Breast epithelium (tissue), 4 donors: Measurements from ENCODE around the gene RFNG. TPM values are rescaled to one million over a fixed set of nuclear protein-coding genes. Genes with fewer than 3 reads are reported as not detected.

Source experiments
- DNase-seq, 2 donors: peaks; one replicate each; pipeline ENCODE4 v3.0.0-alpha.2; 2019; ENCODE audit warnings: low spot score in 2 of 2
- H3K27ac ChIP-seq, 2 donors: fragments of 200-600 bp; sonication (generic) in 1 of 2; one replicate each; pipeline ENCODE4 v1.5.1; 2016 to 2019; ENCODE audit warnings: mild to moderate bottlenecking in 1 of 2
- H3K27me3 ChIP-seq, 2 donors: fragments of 200-600 bp; sonication (generic) in 1 of 2; one replicate each; pipeline versions ENCODE4 v1.5.1 to v1.6.0; 2017 to 2019; ENCODE audit warnings: control low read depth in 1 of 2, mild to moderate bottlenecking in 1 of 2
- H3K36me3 ChIP-seq: fragments of 200-600 bp; one replicate; pipeline ENCODE4 v1.5.1; 2019
- H3K4me1 ChIP-seq, 2 donors: fragments of 200-600 bp; sonication (generic); one replicate each; pipeline ENCODE4 v1.5.1; 2016 to 2019; ENCODE audit warnings: control low read depth in 1 of 2
- H3K4me3 ChIP-seq, 3 donors: fragments of 200-600 bp; sonication (generic); 1 replicate in 2 of 3; 2 replicates in 1 of 3; pipeline ENCODE4 v1.5.1; 2016 to 2019; ENCODE audit warnings: mild to moderate bottlenecking in 3 of 3, moderate library complexity in 2 of 3
- H3K9me3 ChIP-seq, 2 donors: fragments of 200-600 bp; sonication (generic) in 1 of 2; one replicate each; pipeline ENCODE4 v1.5.1; 2016 to 2019; ENCODE audit warnings: control low read depth in 1 of 2
- CTCF ChIP-seq, 3 donors: fragments of 450-650 bp; IDR thresholded peaks; one replicate each; pipeline ENCODE4 v1.5.1; 2016 to 2017; ENCODE audit warnings: antibody characterized with exemption in 3 of 3, mild to moderate bottlenecking in 3 of 3, moderate library complexity in 3 of 3
- POLR2A ChIP-seq: fragments of 450-650 bp; IDR thresholded peaks from one replicate; pipeline ENCODE4 v1.6.1; 2016; ENCODE audit warnings: antibody characterized with exemption, mild to moderate bottlenecking, moderate library complexity
- POLR2AphosphoS5 ChIP-seq, 3 donors: sonication (generic); formaldehyde crosslinking; IDR thresholded peaks; one replicate each; pipeline ENCODE4 v1.6.1; 2017; ENCODE audit warnings: antibody characterized with exemption in 3 of 3
- intact Hi-C: fragments of 100-400 bp; cut with DNase I; formaldehyde crosslinking; loops from one replicate; pipeline ENCODE4 v1.15.1; 2023; ENCODE audit warnings: low total_unique reads
- total RNA-seq, 3 donors: library from RNA; depleted of rRNA; stranded (reverse); fragments of >200 nt; gene quantifications; one replicate each; pipeline ENCODE4 v1.1.0, GENCODE V29; 2016

Gene RFNG
- total RNA-seq, 3 donors from 2014 or later: 30.5 to 49.4 (median 31.8) TPM

- TF ChIP-seq POLR2AphosphoS5 (IDR thresholded peaks at IDR 0.05) (no peak), POLR2A (no peak), CTCF (IDR thresholded peaks at IDR 0.05) (no peak)
- intact Hi-C loops: loop anchor here (10.0 kb wide), 1 partner anchor 48 kb away; no protein-coding TSS in a partner anchor
- DNase-seq: no peak
Measured at GRCh38 chr17:82036634-82037091, 14.9 kb downstream of the RFNG start.

DNA sequence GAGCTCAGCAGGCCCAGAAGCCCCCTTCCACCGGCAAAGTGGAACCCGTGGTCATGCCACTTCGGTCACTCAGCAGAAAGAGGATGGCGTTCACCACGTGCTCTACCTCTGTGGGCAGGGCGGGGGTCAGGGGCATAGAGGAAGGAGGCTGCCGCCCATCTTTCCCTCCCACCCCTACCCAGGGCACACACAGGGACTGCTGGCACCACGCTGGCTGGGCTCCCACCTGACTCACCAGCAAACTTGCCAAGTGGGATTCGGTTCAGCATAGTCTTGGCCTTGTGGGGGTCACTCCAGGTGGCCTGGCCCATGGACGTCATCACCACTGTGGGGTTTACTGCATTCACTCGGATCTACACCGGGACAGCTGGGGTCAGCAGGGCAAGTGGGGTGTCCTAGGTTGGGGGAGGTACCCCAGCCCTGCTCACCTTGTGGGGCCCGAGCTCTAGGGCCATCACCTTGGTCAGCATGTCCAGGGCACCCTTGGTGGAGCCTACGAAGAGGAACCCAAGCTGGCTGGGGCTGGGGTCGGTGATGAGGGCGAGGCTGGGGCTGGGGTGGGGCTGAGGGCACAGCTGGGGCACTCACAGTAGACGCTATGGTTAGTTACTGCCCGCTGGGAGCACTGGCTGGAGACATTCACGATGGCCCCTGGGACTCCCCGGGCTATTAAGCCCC is 15.5 kb downstream of the RFNG start:
- TF ChIP-seq POLR2A: no peak
- TF ChIP-seq CTCF (IDR thresholded peaks at IDR 0.05): no peak
- TF ChIP-seq POLR2AphosphoS5 (IDR thresholded peaks at IDR 0.05): no peak
- H3K4me1 ChIP-seq: peaks cover 8 to 10% of the 10 kb centered on the region in 2 donors
- H3K27ac ChIP-seq: peak overlapping the region; percentile 87 to 99
- no peak for DNase-seq
- intact Hi-C loops: loop anchor here (10.0 kb wide), 1 partner anchor 49 kb away; no protein-coding TSS in a partner anchor
- no peaks in the 10 kb centered on the region for H3K36me3 ChIP-seq
- H3K9me3 ChIP-seq: no peaks in the 10 kb centered on the region
- no peaks in the 10 kb centered on the region for H3K27me3 ChIP-seq
- peak overlapping the region; percentile 58 to 96 (median 63) for H3K4me3 ChIP-seq

More at GRCh38 chr17:82036634-82037091, 14.9 kb downstream of the RFNG start:
- Histone ChIP-seq H3K27me3 (no peaks in the 10 kb centered on the region), H3K4me3 (peak overlapping the region; percentile 58 to 96 (median 63)), H3K36me3 (no peaks in the 10 kb centered on the region), H3K4me1 (peaks cover 8 to 10% of the 10 kb centered on the region in 2 donors), H3K9me3 (no peaks in the 10 kb centered on the region), H3K27ac (peak overlapping the region; percentile 87 to 99)

DNA sequence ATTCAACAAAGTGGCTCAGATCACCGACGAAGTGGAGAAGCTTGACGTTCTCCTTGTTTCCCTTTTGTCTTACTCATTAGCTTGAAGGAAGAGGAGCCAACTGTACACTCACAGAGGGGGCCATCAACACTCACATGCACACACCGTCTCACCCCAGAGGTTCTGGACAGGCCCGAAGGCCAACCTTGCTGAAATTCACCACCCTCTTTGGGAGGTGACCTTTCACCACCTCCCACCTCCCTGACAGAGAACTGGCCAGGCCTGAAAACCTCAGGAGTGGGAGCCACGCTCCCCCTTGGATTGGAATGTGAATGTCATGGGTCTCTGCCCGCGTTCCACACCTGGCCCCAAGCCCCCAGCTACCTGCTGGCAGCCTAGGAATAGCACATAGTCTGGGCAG is 16.1 kb downstream of the RFNG start:
- Histone ChIP-seq H3K4me1 (peaks cover 8 to 10% of the 10 kb centered on the region in 2 donors), H3K27ac (no peak overlapping the region), H3K4me3 (no peak overlapping the region), H3K9me3 (no peaks in the 10 kb centered on the region), H3K27me3 (no peaks in the 10 kb centered on the region), H3K36me3 (no peaks in the 10 kb centered on the region)
- TF ChIP-seq CTCF (IDR thresholded peaks at IDR 0.05) (no peak), POLR2AphosphoS5 (IDR thresholded peaks at IDR 0.05) (no peak), POLR2A (no peak)
- DNase-seq: no peak
- intact Hi-C loops: loop anchor here (10.0 kb wide), 1 partner anchor 49 kb away; no protein-coding TSS in a partner anchor

- H3K9me3 ChIP-seq: no peaks in the 10 kb centered on the region
- H3K27ac ChIP-seq: peak overlapping the region in 1 of 2 donors; percentile 21
- no peaks in the 10 kb centered on the region for H3K27me3 ChIP-seq
- TF ChIP-seq POLR2AphosphoS5 (IDR thresholded peaks at IDR 0.05) (no peak), CTCF (IDR thresholded peaks at IDR 0.05) (no peak), POLR2A (no peak)
- intact Hi-C loops: loop anchor here (5.0 to 10.0 kb wide), 2 partner anchors 50 to 118 kb away; no protein-coding TSS in a partner anchor
- no peak overlapping the region for H3K4me3 ChIP-seq
- no peaks in the 10 kb centered on the region for H3K36me3 ChIP-seq
- DNase-seq: no peak
- peaks cover 12 to 15% of the 10 kb centered on the region in 2 donors for H3K4me1 ChIP-seq
Measured at GRCh38 chr17:82034371-82035011, 17.1 kb downstream of the RFNG start.
